Measurements from ENCODE around the gene CEP112. TPM values are rescaled to one million over a fixed set of nuclear protein-coding genes. Genes with fewer than 3 reads are reported as not detected.

CEP112 gene
- total and polyA plus RNA-seq, 4 donors = 1.1 to 4.9 (median 1.4) TPM

- Histone ChIP-seq H3K4me3 (ENCODE audit: low read depth in 1 of 3, low read length in 3 of 3) (no peak overlapping the region), H3K36me3 (ENCODE audit: control insufficient read depth in 4 of 4, insufficient read depth in 3 of 4, low read depth in 1 of 4, low read length in 3 of 4) (peaks cover 0 to 2% (median 0%) of the 10 kb centered on the region in 4 donors), H3K27me3 (ENCODE audit: control insufficient read depth in 4 of 4, insufficient read depth in 4 of 4, low read length in 3 of 4) (no peaks in the 10 kb centered on the region), H3K9ac (ENCODE audit: low read depth in 1 of 2, low read length in 2 of 2) (no peak overlapping the region), H3K27ac (ENCODE audit: low read depth in 1 of 2, low read length in 2 of 2) (no peak overlapping the region), H3K4me1 (ENCODE audit: control insufficient read depth in 4 of 4, insufficient read depth in 4 of 4, low read length in 3 of 4) (no peaks in the 10 kb centered on the region), H3K9me3 (ENCODE audit: control insufficient read depth in 4 of 4, low read length in 3 of 4) (no peaks in the 10 kb centered on the region)
- TF ChIP-seq NR2F2 (IDR thresholded peaks at IDR 0.05) (no peak), GABPA (IDR thresholded peaks at IDR 0.05 in 1 of 2, conservative IDR thresholded peaks at IDR 0.05 in 1 of 2) (no peak), FOXA2 (IDR thresholded peaks at IDR 0.05) (no peak), FOXA1 (IDR thresholded peaks at IDR 0.05) (no peak), YY1 (IDR thresholded peaks at IDR 0.05) (no peak), ZBTB33 (IDR thresholded peaks at IDR 0.05) (no peak), HNF4A (conservative IDR thresholded peaks at IDR 0.05) (no peak), ATF3 (IDR thresholded peaks at IDR 0.05) (no peak), TAF1 (conservative IDR thresholded peaks at IDR 0.05) (no peak), RXRA (IDR thresholded peaks at IDR 0.05) (no peak), SP1 (IDR thresholded peaks at IDR 0.05) (no peak), CTCF (IDR thresholded peaks at IDR 0.05; ENCODE audit: low read depth, low read length, missing input control) (no peak), EGR1 (IDR thresholded peaks at IDR 0.05; ENCODE audit: low read depth in 2 of 2) (no peak)
- 94% methylated on average over 1 of the region's 1 CpG for WGBS
- DNase-seq (ENCODE audit: low spot score) = no peak
These were observed 593.2 kb downstream of the CEP112 start for GRCh38 chr17:65598746-65599145.

GRCh38 chr17:65595071-65595656, 596.8 kb downstream of the CEP112 start:
- H3K4me3 ChIP-seq (ENCODE audit: low read depth in 1 of 3, low read length in 3 of 3) = no peak overlapping the region
- H3K36me3 ChIP-seq (ENCODE audit: control insufficient read depth in 4 of 4, insufficient read depth in 3 of 4, low read depth in 1 of 4, low read length in 3 of 4) = peaks cover 0 to 2% (median 0%) of the 10 kb centered on the region in 4 donors
- WGBS = 69% methylated on average over 4 of the region's 4 CpGs
- H3K9me3 ChIP-seq (ENCODE audit: control insufficient read depth in 4 of 4, low read length in 3 of 4) = no peaks in the 10 kb centered on the region
- H3K27me3 ChIP-seq (ENCODE audit: control insufficient read depth in 4 of 4, insufficient read depth in 4 of 4, low read length in 3 of 4) = no peaks in the 10 kb centered on the region
- TF ChIP-seq REST (IDR thresholded peaks at IDR 0.05) (no peak), NR2F2 (IDR thresholded peaks at IDR 0.05) (no peak), YY1 (IDR thresholded peaks at IDR 0.05) (no peak), HNF4A (conservative IDR thresholded peaks at IDR 0.05) (no peak), FOXA2 (IDR thresholded peaks at IDR 0.05) (no peak), SP1 (IDR thresholded peaks at IDR 0.05) (no peak), TAF1 (conservative IDR thresholded peaks at IDR 0.05) (no peak), ATF3 (IDR thresholded peaks at IDR 0.05) (no peak), FOXA1 (IDR thresholded peaks at IDR 0.05) (no peak), RAD21 (IDR thresholded peaks at IDR 0.05) (no peak), CTCF (IDR thresholded peaks at IDR 0.05; ENCODE audit: low read depth, low read length, missing input control) (no peak)
- no peaks in the 10 kb centered on the region for H3K4me1 ChIP-seq (ENCODE audit: control insufficient read depth in 4 of 4, insufficient read depth in 4 of 4, low read length in 3 of 4)
- H3K27ac ChIP-seq (ENCODE audit: low read depth in 1 of 2, low read length in 2 of 2) = no peak overlapping the region
- H3K9ac ChIP-seq (ENCODE audit: low read depth in 1 of 2, low read length in 2 of 2) = no peak overlapping the region
- no peak for DNase-seq (ENCODE audit: low spot score)

All from liver (tissue), 9 donors.